Middle frontal gyrus (tissue), 1 donor: ENCODE results near the gene TUBB8.
"Not testable (repeated sequence)": the region's sequence is repeated elsewhere in the genome, so short reads cannot be mapped to it uniquely, and the experiment has no call there.

Source experiments
- DNase-seq: peaks from one replicate; pipeline ENCODE4 v3.0.0-alpha.2; 2015; ENCODE audit warnings: low spot score; ENCODE audit errors: extremely low spot score

Gene TUBB8

DNA sequence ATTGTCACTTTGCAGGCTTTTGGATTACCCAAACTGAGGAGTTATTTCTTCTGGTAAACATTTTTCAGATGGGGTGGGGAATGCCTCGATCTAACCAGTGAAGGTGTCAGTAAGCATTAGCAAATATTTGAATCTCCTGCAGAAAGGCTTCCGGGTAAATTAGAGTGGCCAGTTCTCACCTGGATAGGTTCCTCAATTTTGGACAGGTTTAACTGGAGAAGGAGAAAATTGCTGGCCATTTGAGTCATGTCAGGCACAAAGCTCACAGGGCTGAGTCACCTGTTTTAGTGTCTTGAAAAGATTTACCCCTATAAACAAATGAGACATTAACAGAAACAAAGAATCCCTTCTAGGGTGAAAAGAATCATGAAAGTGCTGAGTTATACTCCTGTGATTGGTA, 830 bp upstream of the TUBB8 start:
- DNase-seq = not testable (repeated sequence)

DNA sequence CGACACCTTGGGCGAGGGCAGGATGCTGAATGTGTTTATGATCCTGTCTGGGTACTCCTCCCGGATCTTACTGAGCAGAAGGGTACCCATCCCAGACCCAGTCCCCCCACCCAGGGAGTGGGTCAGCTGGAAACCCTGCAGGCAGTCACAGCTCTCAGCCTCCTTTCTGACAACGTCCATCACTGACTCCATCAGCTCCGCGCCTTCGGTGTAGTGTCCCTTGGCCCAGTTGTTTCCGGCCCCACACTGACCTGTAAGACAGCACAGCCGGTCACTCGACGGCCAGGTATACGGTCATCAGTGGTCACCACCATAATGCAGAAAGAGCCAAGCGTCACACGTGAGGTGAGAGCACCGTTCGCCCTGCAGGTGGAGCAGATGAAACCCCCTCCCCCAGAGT, 1.2 kb downstream of the TUBB8 start:
- DNase-seq = not testable (repeated sequence)

- not testable (repeated sequence) for DNase-seq
These were observed 35.8 kb downstream of the TUBB8 start for GRCh38 chr10:13315-13635.

- DNase-seq = not testable (repeated sequence)
These were observed 36.4 kb downstream of the TUBB8 start for GRCh38 chr10:12444-13314.

- not testable (repeated sequence) for DNase-seq
These were observed 37.8 kb downstream of the TUBB8 start for GRCh38 chr10:11260-11659.

GRCh38 chr10:10261-10971, 38.7 kb downstream of the TUBB8 start:
- DNase-seq = not testable (repeated sequence)
